HFF-Myc (cell line): ENCODE results near the gene TRIML1.

Source experiments
- DNase-seq: peaks from one replicate; pipeline ENCODE4 v3.0.0-alpha.2; 2011; ENCODE audit warnings: low read depth; ENCODE audit errors: extremely low read depth
- H3K4me3 ChIP-seq: replicated peaks from 2 replicates; pipeline ENCODE4 v1.5.1; 2011; ENCODE audit warnings: low read depth, mild to moderate bottlenecking, control low read depth, low read length
- TF ChIP-seq, protein P1 (sequence below): IDR thresholded peaks from 2 replicates; pipeline ENCODE4 v1.5.1; 2012; ENCODE audit warnings: mild to moderate bottlenecking, low read depth, low read length, control low read depth; ENCODE audit errors: missing control alignments

The TRIML1 gene, protein sequence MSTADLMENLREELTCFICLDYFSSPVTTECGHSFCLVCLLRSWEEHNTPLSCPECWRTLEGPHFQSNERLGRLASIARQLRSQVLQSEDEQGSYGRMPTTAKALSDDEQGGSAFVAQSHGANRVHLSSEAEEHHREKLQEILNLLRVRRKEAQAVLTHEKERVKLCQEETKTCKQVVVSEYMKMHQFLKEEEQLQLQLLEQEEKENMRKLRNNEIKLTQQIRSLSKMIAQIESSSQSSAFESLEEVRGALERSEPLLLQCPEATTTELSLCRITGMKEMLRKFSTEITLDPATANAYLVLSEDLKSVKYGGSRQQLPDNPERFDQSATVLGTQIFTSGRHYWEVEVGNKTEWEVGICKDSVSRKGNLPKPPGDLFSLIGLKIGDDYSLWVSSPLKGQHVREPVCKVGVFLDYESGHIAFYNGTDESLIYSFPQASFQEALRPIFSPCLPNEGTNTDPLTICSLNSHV

DNA sequence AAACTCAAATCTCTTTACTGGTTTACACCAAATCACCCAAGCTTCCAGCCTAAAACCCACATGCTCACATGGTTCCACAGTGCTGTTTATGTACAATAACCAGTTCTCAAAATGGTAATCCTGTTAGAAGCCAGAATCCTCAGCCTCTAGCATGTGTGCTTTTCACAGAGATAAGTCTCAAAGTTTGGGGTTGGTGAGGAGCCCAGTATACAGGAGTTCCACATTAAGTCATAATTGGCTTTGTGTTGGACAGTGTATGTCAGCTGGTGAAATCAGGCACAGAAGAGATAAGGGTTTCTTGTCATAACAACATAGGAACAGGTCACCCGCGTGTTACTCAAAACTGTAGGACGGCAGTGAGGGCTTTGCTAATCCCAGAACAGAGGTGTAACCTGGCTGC lies at the start of gene TRIML1:
TRIML1 (plus strand) TSS at position 301 of the 400 bp plus-strand sequence. CDS start 118 bp downstream, outside the sequence.
- TF ChIP-seq, protein P1, sequence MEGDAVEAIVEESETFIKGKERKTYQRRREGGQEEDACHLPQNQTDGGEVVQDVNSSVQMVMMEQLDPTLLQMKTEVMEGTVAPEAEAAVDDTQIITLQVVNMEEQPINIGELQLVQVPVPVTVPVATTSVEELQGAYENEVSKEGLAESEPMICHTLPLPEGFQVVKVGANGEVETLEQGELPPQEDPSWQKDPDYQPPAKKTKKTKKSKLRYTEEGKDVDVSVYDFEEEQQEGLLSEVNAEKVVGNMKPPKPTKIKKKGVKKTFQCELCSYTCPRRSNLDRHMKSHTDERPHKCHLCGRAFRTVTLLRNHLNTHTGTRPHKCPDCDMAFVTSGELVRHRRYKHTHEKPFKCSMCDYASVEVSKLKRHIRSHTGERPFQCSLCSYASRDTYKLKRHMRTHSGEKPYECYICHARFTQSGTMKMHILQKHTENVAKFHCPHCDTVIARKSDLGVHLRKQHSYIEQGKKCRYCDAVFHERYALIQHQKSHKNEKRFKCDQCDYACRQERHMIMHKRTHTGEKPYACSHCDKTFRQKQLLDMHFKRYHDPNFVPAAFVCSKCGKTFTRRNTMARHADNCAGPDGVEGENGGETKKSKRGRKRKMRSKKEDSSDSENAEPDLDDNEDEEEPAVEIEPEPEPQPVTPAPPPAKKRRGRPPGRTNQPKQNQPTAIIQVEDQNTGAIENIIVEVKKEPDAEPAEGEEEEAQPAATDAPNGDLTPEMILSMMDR: no peak
- DNase-seq: no peak
- no peak within 1 kb of the TSS for H3K4me3 ChIP-seq

DNA sequence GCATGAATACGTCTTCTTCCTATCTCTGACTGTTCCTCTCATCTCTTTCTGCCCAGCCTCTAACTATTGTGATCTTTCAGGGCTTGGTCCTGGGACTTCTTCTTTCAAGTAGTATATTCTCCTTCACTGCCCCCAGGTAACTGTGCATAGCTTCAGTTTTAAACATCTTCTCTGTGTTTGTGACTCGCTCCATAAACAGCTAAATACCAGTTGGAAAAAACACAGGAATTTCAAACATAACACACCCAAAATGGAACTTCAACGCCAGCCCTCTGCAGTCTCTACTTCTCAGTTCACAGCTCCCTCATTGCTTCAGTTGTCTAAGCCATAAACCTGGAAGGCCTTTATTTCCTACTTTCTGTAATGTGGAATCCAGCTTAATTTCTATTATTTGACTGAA lies 46.4 kb upstream of the TRIML1 start:
- no peak overlapping the region for H3K4me3 ChIP-seq
- no peak for DNase-seq
- TF ChIP-seq, protein P1: no peak

DNA sequence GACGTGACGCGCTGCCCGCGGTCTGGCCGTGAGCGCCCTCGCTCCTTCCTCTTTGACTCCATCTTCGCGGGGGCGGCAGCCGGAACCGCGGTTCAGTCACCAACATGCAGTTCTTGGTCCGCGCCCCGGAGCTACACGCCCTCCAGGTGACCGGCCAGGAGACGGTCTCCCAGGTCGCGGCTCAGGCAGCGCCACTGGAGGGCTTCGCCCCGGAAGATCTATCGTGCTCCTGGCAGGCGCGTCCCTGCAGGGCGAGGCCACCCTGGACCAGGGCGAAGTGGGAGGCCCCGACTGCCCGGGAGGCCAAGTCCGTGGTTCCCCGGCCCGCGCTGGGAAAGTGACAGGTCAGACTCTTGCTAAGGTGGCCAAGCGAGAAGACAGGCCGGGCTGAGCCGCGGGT lies 32.8 kb upstream of the TRIML1 start:
- H3K4me3 ChIP-seq: no peak overlapping the region
- no peak for DNase-seq
- TF ChIP-seq, protein P1: no peak

DNA sequence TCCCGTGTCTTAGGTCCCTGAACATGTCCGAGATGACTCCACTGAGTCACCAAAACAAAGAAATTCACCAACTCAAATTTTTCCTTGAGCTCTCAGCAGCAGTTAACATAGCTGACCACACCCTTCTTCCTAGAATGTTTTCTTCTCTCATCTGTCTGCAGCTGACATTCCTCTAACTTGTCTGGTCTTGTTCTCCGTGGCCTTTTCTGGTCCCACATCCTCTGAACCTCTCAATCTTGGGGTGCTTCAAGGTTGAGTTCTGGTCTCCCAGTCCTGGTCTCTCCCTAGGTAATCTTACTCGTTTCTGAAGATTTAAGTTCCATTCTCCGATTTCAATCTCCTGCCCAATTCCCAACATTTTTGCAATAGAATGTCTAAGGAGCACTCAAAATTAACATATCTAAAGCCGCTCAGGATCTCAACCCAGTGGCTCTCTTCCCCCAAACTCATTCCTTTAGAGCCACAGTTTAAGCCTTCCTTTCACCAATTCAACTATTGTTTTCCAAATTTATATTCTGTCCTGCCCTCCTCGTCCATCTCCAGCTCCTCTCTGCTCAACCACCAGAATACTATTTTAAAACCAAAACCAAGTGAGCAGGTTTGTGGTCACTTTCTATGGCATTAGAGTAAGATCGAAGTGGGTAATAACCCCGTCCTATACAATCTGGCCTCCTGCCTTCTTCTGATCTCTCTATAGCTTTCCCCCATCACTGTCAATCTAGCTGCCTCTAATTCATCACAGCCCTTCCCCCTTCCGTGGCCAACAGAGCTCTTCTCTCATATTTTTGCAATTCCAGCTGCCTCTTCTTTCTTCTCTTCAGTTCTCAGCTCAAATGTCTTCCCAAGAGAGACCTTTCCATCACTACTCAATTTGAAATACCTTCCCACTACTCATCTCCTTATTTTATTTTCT lies 31.1 kb upstream of the TRIML1 start:
- no peak overlapping the region for H3K4me3 ChIP-seq
- DNase-seq: no peak
- TF ChIP-seq, protein P1: no peak

DNA sequence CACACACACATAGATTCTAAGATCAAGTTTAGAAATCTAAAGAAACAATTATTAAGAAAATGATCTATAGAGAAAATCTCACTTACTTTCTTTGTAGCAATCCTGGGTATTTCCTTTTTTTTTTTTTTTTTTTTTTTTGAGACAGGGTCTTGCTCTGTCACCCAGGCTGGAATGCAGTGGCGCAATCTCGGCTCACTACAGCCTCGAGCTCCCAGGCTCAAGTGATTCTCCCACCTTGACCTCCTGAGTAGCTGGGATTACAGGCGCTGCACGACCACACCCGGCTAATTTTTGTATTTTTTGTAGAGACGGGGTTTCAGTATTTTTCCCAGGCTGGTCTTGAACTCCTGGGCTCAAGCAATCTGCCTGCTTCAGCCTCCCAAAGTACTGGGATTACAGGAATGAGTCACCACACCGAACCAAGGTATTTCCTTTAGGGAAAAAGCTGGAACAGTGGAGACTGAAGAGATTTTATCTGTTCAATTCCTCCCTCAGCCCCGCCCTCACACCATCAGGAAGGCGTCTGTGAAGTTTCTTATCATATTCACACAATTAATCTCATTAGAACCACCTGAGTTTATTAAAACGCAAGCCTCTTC lies 30.0 kb upstream of the TRIML1 start, which contains the start of gene TRIML2:
TRIML2 (minus strand) TSS at position 447 of the 599 bp plus-strand sequence. CDS start 4,235 bp downstream, outside the sequence.
- TF ChIP-seq, protein P1: no peak
- no peak for DNase-seq
- no peak within 1 kb of the TSS for H3K4me3 ChIP-seq

DNA sequence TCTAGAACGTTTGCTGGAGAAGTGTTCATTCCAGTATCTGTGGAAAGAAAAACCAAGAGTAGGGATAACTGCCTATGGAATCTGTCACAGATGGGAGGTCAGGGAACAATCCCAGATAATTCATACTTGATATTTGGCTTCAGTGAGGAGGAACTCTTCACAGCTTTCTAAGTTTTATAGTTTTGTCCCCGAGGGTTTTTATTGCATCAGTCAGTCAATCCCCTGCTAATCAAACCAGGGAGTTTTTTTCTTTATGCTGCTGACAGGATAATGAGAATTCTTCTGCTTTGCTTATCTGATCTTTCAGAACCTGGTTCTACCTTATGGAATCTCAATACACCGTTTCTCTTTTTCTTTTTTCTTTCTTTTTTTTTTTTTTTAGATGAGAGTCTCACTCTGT lies 29.2 kb upstream of the TRIML1 start:
- DNase-seq: no peak
- TF ChIP-seq, protein P1: no peak
- no peak overlapping the region for H3K4me3 ChIP-seq
